Posterior vena cava (tissue), 2 donors: ENCODE data around the gene ARHGAP27. TPM values are rescaled to one million over a fixed set of nuclear protein-coding genes. Genes with fewer than 3 reads are reported as not detected.
"Not testable (repeated sequence)": the region's sequence is repeated elsewhere in the genome, so short reads cannot be mapped to it uniquely, and the experiment has no call there.

ENCODE experiments used
- DNase-seq: peaks from one replicate; pipeline ENCODE4 v3.0.0-alpha.2; 2020; ENCODE audit warnings: low spot score
- intact Hi-C, 2 donors: fragments of 100-400 bp; cut with DNase I; formaldehyde crosslinking; loops; one replicate each; pipeline versions ENCODE4 v1.14.1 to v1.14.2; 2022 to 2023
- total RNA-seq, 2 donors: library from RNA; stranded (reverse); fragmentation: NEBNext Ultra II Directional; extraction: Animal tissue kit (Norgen Biotek cat#: 25700); gene quantifications; one replicate each; pipeline ENCODE4 v1.2.1, GENCODE V29; 2021
- donor health status: DM: yes; HTN: yes; CAD: no.
- donor health status: DM: yes; HTN: yes; CAD: no.

ARHGAP27 gene
- total RNA-seq, 2 donors from 2014 or later = 17.8 to 24.5 TPM

- DNase-seq, intact Hi-C loops: not testable (repeated sequence)
Measured at GRCh38 chr17:45448483-45448882, 15.8 kb upstream of the ARHGAP27 start.

GRCh38 chr17:45448066-45448465 is 15.4 kb upstream of the ARHGAP27 start:
- peak; percentile 19 for DNase-seq
- intact Hi-C loops = not testable (repeated sequence)

- DNase-seq, intact Hi-C loops: not testable (repeated sequence)
Measured at GRCh38 chr17:45447650-45448049, 15.0 kb upstream of the ARHGAP27 start.

- DNase-seq, intact Hi-C loops: not testable (repeated sequence)
Measured at GRCh38 chr17:45446872-45447625, 14.4 kb upstream of the ARHGAP27 start.

GRCh38 chr17:45445901-45446743 is 13.5 kb upstream of the ARHGAP27 start:
- intact Hi-C loops, DNase-seq: not testable (repeated sequence)

GRCh38 chr17:45444856-45445820 is 12.5 kb upstream of the ARHGAP27 start:
- intact Hi-C loops, DNase-seq: not testable (repeated sequence)

GRCh38 chr17:45444301-45444700 is 11.6 kb upstream of the ARHGAP27 start:
- intact Hi-C loops, DNase-seq: not testable (repeated sequence)

GRCh38 chr17:45443371-45444260 is 10.9 kb upstream of the ARHGAP27 start:
- intact Hi-C loops, DNase-seq: not testable (repeated sequence)

- intact Hi-C loops = no loop called here
Measured at GRCh38 chr17:45441526-45442310, 9.0 kb upstream of the ARHGAP27 start.

GRCh38 chr17:45440839-45441515 is 8.3 kb upstream of the ARHGAP27 start:
- DNase-seq, intact Hi-C loops: not testable (repeated sequence)

More at GRCh38 chr17:45441526-45442310, 9.0 kb upstream of the ARHGAP27 start:
- DNase-seq = no peak

- DNase-seq = peak; percentile 23
- intact Hi-C loops = no loop called here
Measured at GRCh38 chr17:45440161-45440778, 7.6 kb upstream of the ARHGAP27 start.

GRCh38 chr17:45438931-45439610 is 6.4 kb upstream of the ARHGAP27 start:
- intact Hi-C loops = no loop called here
- peak; percentile 65 for DNase-seq

- peak; percentile 77 for DNase-seq
- intact Hi-C loops = no loop called here
Measured at GRCh38 chr17:45437465-45438283, 5.0 kb upstream of the ARHGAP27 start.

- DNase-seq = peak; percentile 77
- intact Hi-C loops = no loop called here
Measured at GRCh38 chr17:45436625-45437464, 4.2 kb upstream of the ARHGAP27 start.
